IMR-90 (cell line): Measurements from ENCODE around the gene KAZN. TPM values are rescaled to one million over a fixed set of nuclear protein-coding genes. Genes with fewer than 3 reads are reported as not detected.

Experiments used
- ATAC-seq: fragments of 200-7000 bp; cut with Tn5 transposase; 2 replicates; pipeline ENCODE4 v1.9.1; 2020; ENCODE audit warnings: low read depth, mild to moderate bottlenecking, moderate library complexity
- BruUV-seq: library from RNA; stranded (reverse); fragments of 400-500 nt; replicated peaks from 2 replicates; lab custom pipeline; 2021; lab: Mats Ljungman, UMichigan
- CTCF ChIA-PET: fragments of 300-600 bp; formaldehyde crosslinking; extraction: SDS; loops from one replicate; lab custom pipeline; 2021; ENCODE audit warnings: antibody characterized with exemption; lab: Yijun Ruan, JAX
- POLR2A ChIA-PET: fragments of 300-600 bp; sonication (Branson Sonifier 250); formaldehyde crosslinking; loops from one replicate; lab custom pipeline; 2022; ENCODE audit warnings: antibody characterized with exemption; ENCODE audit not compliant: unreplicated experiment; lab: Charles Lee
- DNase-seq: peaks from one replicate; pipeline ENCODE4 v3.0.0; 2013
- H2AFZ ChIP-seq: replicated peaks from 2 replicates; pipeline ENCODE3; 2013; ENCODE audit warnings: low read length, mild to moderate bottlenecking; ENCODE audit not compliant: poor library complexity
- H2AK5ac ChIP-seq: 2 replicates; pipeline ENCODE4 v1.6.1; 2013; ENCODE audit warnings: low read depth, low read length, inconsistent platforms
- H2AK9ac ChIP-seq: replicated peaks from 2 replicates; pipeline ENCODE3; 2013; ENCODE audit warnings: mild to moderate bottlenecking, low read depth, low read length, moderate library complexity; ENCODE audit not compliant: poor library complexity
- H2BK120ac ChIP-seq: 2 replicates; pipeline ENCODE4 v1.6.1; 2013; ENCODE audit warnings: low read depth, low read length, inconsistent platforms
- H2BK15ac ChIP-seq: 3 replicates; pipeline ENCODE4 v1.6.1; 2013; ENCODE audit warnings: low read depth, low read length, inconsistent platforms
- H2BK20ac ChIP-seq: 2 replicates; pipeline ENCODE4 v1.6.1; 2013; ENCODE audit warnings: low read depth, mild to moderate bottlenecking, inconsistent platforms, low read length, moderate library complexity
- H2BK5ac ChIP-seq: 2 replicates; pipeline ENCODE4 v1.6.1; 2013; ENCODE audit warnings: mild to moderate bottlenecking, low read depth, low read length, inconsistent platforms; ENCODE audit not compliant: poor library complexity, severe bottlenecking
- H3K14ac ChIP-seq: replicated peaks from 2 replicates; pipeline ENCODE4 v1.6.1; 2013; ENCODE audit warnings: low read depth, low read length, inconsistent platforms
- H3K18ac ChIP-seq: 2 replicates; pipeline ENCODE4 v1.6.1; 2013; ENCODE audit warnings: low read depth, low read length, control low read depth
- H3K23ac ChIP-seq: 2 replicates; pipeline ENCODE4 v1.6.1; 2013; ENCODE audit warnings: low read depth, low read length, inconsistent platforms
- H3K27ac ChIP-seq: 2 replicates; pipeline ENCODE4 v1.5.1; 2013; ENCODE audit warnings: mild to moderate bottlenecking, control low read depth, low read length; ENCODE audit not compliant: insufficient read depth
- H3K27me3 ChIP-seq: 2 replicates; pipeline ENCODE4 v1.6.1; 2013; ENCODE audit warnings: low read length; ENCODE audit not compliant: control insufficient read depth, insufficient read depth
- H3K36me3 ChIP-seq: 2 replicates; pipeline ENCODE4 v1.6.1; 2013; ENCODE audit warnings: low read length, mixed read lengths; ENCODE audit not compliant: control insufficient read depth, insufficient read depth
- H3K4ac ChIP-seq: 2 replicates; pipeline ENCODE4 v1.6.1; 2013; ENCODE audit warnings: low read depth, low read length, inconsistent platforms
- H3K4me1 ChIP-seq: 2 replicates; pipeline ENCODE4 v1.6.1; 2013; ENCODE audit warnings: low read length, mixed read lengths; ENCODE audit not compliant: control insufficient read depth, insufficient read depth
- H3K4me2 ChIP-seq: 2 replicates; pipeline ENCODE4 v1.6.1; 2013; ENCODE audit warnings: low read depth, mild to moderate bottlenecking, control low read depth, low read length, moderate library complexity
- H3K4me3 ChIP-seq: 2 replicates; pipeline ENCODE4 v1.5.1; 2013; ENCODE audit warnings: low read depth, mild to moderate bottlenecking, control low read depth, low read length, moderate library complexity; ENCODE audit not compliant: insufficient read depth
- H3K56ac ChIP-seq: 2 replicates; pipeline ENCODE4 v1.6.1; 2013; ENCODE audit warnings: low read length, inconsistent platforms; ENCODE audit not compliant: insufficient read depth; ENCODE audit errors: extremely low read depth
- H3K79me1 ChIP-seq, 2 experiments: 2 replicates each; pipeline ENCODE4 v1.6.1; 2013; ENCODE audit warnings: low read length in 2 of 2, inconsistent platforms in 1 of 2, low read depth in 1 of 2
- H3K9ac ChIP-seq: 2 replicates; pipeline ENCODE4 v1.6.1; 2013; ENCODE audit warnings: low read depth, low read length, control low read depth
- H3K9me1 ChIP-seq: 2 replicates; pipeline ENCODE4 v1.6.1; 2013; ENCODE audit warnings: low read length, inconsistent platforms; ENCODE audit not compliant: insufficient read depth
- H3K9me3 ChIP-seq: 2 replicates; pipeline ENCODE4 v1.6.1; 2013; ENCODE audit warnings: low read length; ENCODE audit not compliant: control insufficient read depth, insufficient read depth
- H4K20me1 ChIP-seq: 2 replicates; pipeline ENCODE4 v1.6.1; 2013; ENCODE audit warnings: low read length, inconsistent platforms; ENCODE audit not compliant: insufficient read depth
- H4K5ac ChIP-seq: 2 replicates; pipeline ENCODE4 v1.6.1; 2013; ENCODE audit warnings: mild to moderate bottlenecking, low read depth, low read length, control low read depth
- H4K8ac ChIP-seq, 2 experiments: 2 replicates each; pipeline ENCODE4 v1.6.1; 2013; ENCODE audit warnings: low read depth in 2 of 2, low read length in 2 of 2, control low read depth in 1 of 2, inconsistent platforms in 1 of 2
- H4K91ac ChIP-seq: 2 replicates; pipeline ENCODE4 v1.6.1; 2013; ENCODE audit warnings: low read depth, low read length, inconsistent platforms; ENCODE audit not compliant: insufficient read depth
- MAFK ChIP-seq: IDR thresholded peaks from 2 replicates; pipeline ENCODE4 v1.6.1; 2012; ENCODE audit warnings: low read depth, low read length, improper control_type of control experiment
- MAZ ChIP-seq: IDR thresholded peaks from 2 replicates; pipeline ENCODE4 v1.6.1; 2012; ENCODE audit warnings: low read depth, mild to moderate bottlenecking, low read length, improper control_type of control experiment, moderate library complexity, borderline replicate concordance
- WGBS, 2 experiments: methylation state at CpG; one replicate each; pipeline versions ENCODE4 v1.1.5 to v1.1.7; 2013; ENCODE audit warnings: missing lambda C conversion rate in 2 of 2; ENCODE audit not compliant: insufficient read length in 1 of 2; ENCODE audit errors: extremely low coverage in 2 of 2; 5-methylcytosine and 5-hydroxymethylcytosine counted together
- dilution Hi-C: fragments of 300-500 bp; cut with HindIII; formaldehyde crosslinking; loops from one replicate; pipeline ENCODE4 v1.14.3; 2018; ENCODE audit warnings: low sequenced_read_pairs; ENCODE audit not compliant: unreplicated experiment
- in situ Hi-C: fragments of 300-500 bp; cut with MboI; formaldehyde crosslinking; loops from 3 replicates; pipeline ENCODE4 v1.14.3; 2019; ENCODE audit warnings: low sequenced_read_pairs, inconsistent platforms, mixed read lengths
- intact Hi-C: fragments of 100-400 bp; cut with micrococcal nuclease; formaldehyde crosslinking; loops from 2 replicates; pipeline ENCODE4 v1.10.0; 2022
- polyA plus RNA-seq, 3 experiments: library from polyadenylated mRNA; depleted of rRNA; stranded (reverse); fragments of >200 nt; gene quantifications; 2 replicates each; pipeline ENCODE4 v1.2.3, GENCODE V29; 2012; ENCODE audit warnings: low replicate concordance in 1 of 3
- total RNA-seq: library from RNA; depleted of rRNA; stranded (reverse); fragments of >200 nt; gene quantifications from 2 replicates; pipeline ENCODE4 v1.2.3, GENCODE V29; 2012

Gene KAZN
- total and polyA plus RNA-seq, 2 of the 4 experiments (the other 2 are of a cell fraction): 5.2 to 10.5 TPM

- no TSS peak for BruUV-seq
- H3K18ac ChIP-seq: peak overlapping the region; percentile 93
- H3K4ac ChIP-seq: peak overlapping the region; percentile 100
- H4K8ac ChIP-seq: peak overlapping the region; percentile 91 to 92
- H3K9me1 ChIP-seq: peaks cover 42% of the 10 kb centered on the region
- intact Hi-C loops (loop anchor here (10.0 kb wide), 1 partner anchor 230 kb away; no protein-coding TSS in a partner anchor), dilution Hi-C loops (no loop called here), in situ Hi-C loops (loop anchor here (25.0 kb wide), 1 partner anchor 1182 kb away; no protein-coding TSS in a partner anchor)
- POLR2A ChIA-PET: interaction anchor here (0.6 kb wide), 2 partner anchors 81 to 124 kb away, joined by 3 to 4 read pairs; no protein-coding TSS in a partner anchor
- CTCF ChIA-PET: no interaction called here
- peak overlapping the region; percentile 98 for H2BK120ac ChIP-seq
- peak overlapping the region; percentile 76 for H4K5ac ChIP-seq
- H2BK5ac ChIP-seq: peak overlapping the region; percentile 91
- WGBS, 2 experiments: 50% methylated on average over 3 of the region's 12 CpGs; no CpG with 5 or more reads in 1 of the 2 experiments
- H3K36me3 ChIP-seq: no peaks in the 10 kb centered on the region
- peak overlapping the region; percentile 93 for H2AK9ac ChIP-seq
- no peak for DNase-seq
- peak overlapping the region; percentile 96 for H3K27ac ChIP-seq
- peak overlapping the region; percentile 93 for H4K91ac ChIP-seq
- peak overlapping the region; percentile 96 for H3K14ac ChIP-seq
- H3K4me1 ChIP-seq: peaks cover 48% of the 10 kb centered on the region
- peak overlapping the region; percentile 95 for H2AK5ac ChIP-seq
- no peak overlapping the region for H3K4me3 ChIP-seq
- TF ChIP-seq MAZ (no peak), MAFK (peak; percentile 75)
- H3K23ac ChIP-seq: peak overlapping the region; percentile 91
- ATAC-seq: no peak
- H3K9me3 ChIP-seq: no peaks in the 10 kb centered on the region
- peak overlapping the region; percentile 47 for H3K4me2 ChIP-seq
- peak overlapping the region; percentile 93 for H3K56ac ChIP-seq
- peak overlapping the region; percentile 62; the same call in 2 of the 3 replicates for H2BK15ac ChIP-seq
- no peaks in the 10 kb centered on the region for H3K27me3 ChIP-seq
- H2AFZ ChIP-seq: peak overlapping the region; percentile 85
- H2BK20ac ChIP-seq: peak overlapping the region; percentile 96
- H4K20me1 ChIP-seq: no peaks in the 10 kb centered on the region
- peaks cover 32 to 76% of the 10 kb centered on the region in 2 experiments for H3K79me1 ChIP-seq
- peak overlapping the region; percentile 3; the same call in 1 of the 2 replicates for H3K9ac ChIP-seq
Observed at GRCh38 chr1:14944471-14944985, 346.0 kb downstream of the KAZN start.
